Large intestine (tissue), 3 donors: Measurements from ENCODE around the gene BCL2L14. TPM values are rescaled to one million over a fixed set of nuclear protein-coding genes. Genes with fewer than 3 reads are reported as not detected.
"Not testable (repeated sequence)": the region's sequence is repeated elsewhere in the genome, so short reads cannot be mapped to it uniquely, and the experiment has no call there.

Source experiments
- DNase-seq, 2 donors: peaks; one replicate each; pipeline versions ENCODE4 v3.0.0 to v3.0.0-alpha.2; 2013
- H3K27ac ChIP-seq: one replicate; pipeline ENCODE4 v1.5.1; 2013; ENCODE audit warnings: low read length
- H3K27me3 ChIP-seq: 2 replicates; pipeline ENCODE4 v1.6.1; 2013; ENCODE audit warnings: low read length; ENCODE audit not compliant: control insufficient read depth, insufficient read depth
- H3K36me3 ChIP-seq: 2 replicates; pipeline ENCODE4 v1.6.1; 2013; ENCODE audit warnings: low read length; ENCODE audit not compliant: control insufficient read depth, insufficient read depth
- H3K4me1 ChIP-seq: one replicate; pipeline ENCODE4 v1.6.1; 2013; ENCODE audit warnings: low read length; ENCODE audit not compliant: control insufficient read depth, insufficient read depth
- H3K4me3 ChIP-seq: one replicate; pipeline ENCODE4 v1.5.1; 2013; ENCODE audit warnings: low read length
- H3K9me3 ChIP-seq: one replicate; pipeline ENCODE4 v1.6.1; 2013; ENCODE audit warnings: mild to moderate bottlenecking, low read depth, low read length, moderate library complexity; ENCODE audit not compliant: control insufficient read depth
- WGBS: methylation state at CpG from one replicate; pipeline ENCODE4 v1.1.5; 2013; ENCODE audit warnings: low lambda C conversion rate; ENCODE audit not compliant: insufficient coverage; 5-methylcytosine and 5-hydroxymethylcytosine counted together
- polyA plus RNA-seq: library from polyadenylated mRNA; unstranded; fragments of 120-200 nt; gene quantifications from one replicate; pipeline ENCODE4 v1.2.1, GENCODE V29; 2013

The BCL2L14 gene
- polyA plus RNA-seq, 1 donor, result 40.4 TPM

DNA sequence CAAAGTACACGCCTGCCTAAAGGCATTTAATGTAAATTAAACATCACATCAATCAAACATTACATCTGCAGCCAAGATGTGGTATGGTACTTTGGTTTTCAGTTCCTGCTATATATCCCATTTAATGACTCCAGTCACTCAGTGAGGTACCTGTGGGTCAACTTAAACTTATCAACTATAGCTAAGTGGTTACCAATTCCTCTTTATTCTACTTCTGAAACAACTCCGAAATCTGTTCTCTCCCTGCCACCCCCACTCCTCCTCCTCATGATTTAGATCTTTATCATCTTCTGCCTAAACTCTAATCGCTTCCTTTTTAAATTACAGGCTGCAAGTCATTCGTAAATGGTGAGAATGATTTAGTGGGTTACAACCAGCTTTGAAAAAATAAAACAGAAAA, 57.9 kb downstream of the BCL2L14 start:
- 80% methylated on average over 2 of the region's 4 CpGs for WGBS
- no peak overlapping the region for H3K27ac ChIP-seq
- DNase-seq, result no peak
- H3K4me3 ChIP-seq, result no peak overlapping the region
- no peaks in the 10 kb centered on the region for H3K27me3 ChIP-seq
- H3K9me3 ChIP-seq, result no peaks in the 10 kb centered on the region
- H3K36me3 ChIP-seq, result peaks cover 42% of the 10 kb centered on the region
- no peaks in the 10 kb centered on the region for H3K4me1 ChIP-seq

DNA sequence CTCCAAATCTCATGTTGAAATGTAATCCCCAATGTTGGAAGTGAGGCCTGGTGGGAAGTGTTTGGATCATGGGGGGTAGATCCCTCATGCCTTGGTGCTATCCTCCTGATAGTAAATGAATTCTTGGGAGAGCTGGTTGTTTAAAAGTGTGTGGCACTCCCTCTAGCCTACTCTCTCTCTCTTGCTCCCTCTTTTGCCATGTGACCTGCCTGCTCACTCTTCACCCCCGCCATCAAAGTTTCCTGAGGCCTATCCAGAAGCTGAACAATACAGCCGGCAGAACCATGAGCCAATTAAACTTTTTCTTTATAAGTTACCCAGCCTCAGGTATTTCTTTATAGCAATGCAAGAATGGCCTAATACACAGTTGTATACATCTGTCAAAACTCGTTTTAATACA, 62.5 kb downstream of the BCL2L14 start:
- WGBS, result no CpG with 5 or more reads among the region's 3 CpGs
- Histone ChIP-seq H3K36me3 (peaks cover 23% of the 10 kb centered on the region), H3K4me3 (no peak overlapping the region), H3K27ac (no peak overlapping the region), H3K9me3 (no peaks in the 10 kb centered on the region), H3K4me1 (peaks cover 2% of the 10 kb centered on the region), H3K27me3 (no peaks in the 10 kb centered on the region)
- no peak for DNase-seq

DNA sequence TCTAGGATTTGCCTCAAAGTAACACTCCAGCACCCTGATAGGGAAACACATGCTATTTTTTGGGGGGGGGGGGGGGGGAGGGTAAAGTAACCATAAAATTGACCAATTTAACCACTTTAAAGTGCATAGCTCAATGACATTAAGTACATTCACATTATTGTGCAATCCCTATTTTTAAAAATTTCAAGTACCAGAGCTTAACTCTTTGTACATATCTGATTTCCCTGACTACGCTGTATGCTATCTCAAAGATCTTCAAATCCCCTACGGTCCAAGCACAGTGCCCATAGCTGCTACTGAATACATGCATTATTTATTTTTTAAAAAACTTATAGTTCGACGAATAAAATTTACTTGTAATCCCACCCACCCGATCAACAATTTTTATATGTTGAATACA, 63.0 kb downstream of the BCL2L14 start:
- Histone ChIP-seq H3K27ac (no peak overlapping the region), H3K36me3 (peaks cover 20% of the 10 kb centered on the region), H3K27me3 (no peaks in the 10 kb centered on the region), H3K9me3 (no peaks in the 10 kb centered on the region), H3K4me3 (no peak overlapping the region), H3K4me1 (peaks cover 3% of the 10 kb centered on the region)
- 86% methylated on average over 4 of the region's 5 CpGs for whole genome bisulfite sequencing
- DNase-seq, result no peak

- peaks cover 3% of the 10 kb centered on the region for H3K4me1 ChIP-seq
Observed at GRCh38 chr12:12138203-12139154, 67.7 kb downstream of the BCL2L14 start.

DNA sequence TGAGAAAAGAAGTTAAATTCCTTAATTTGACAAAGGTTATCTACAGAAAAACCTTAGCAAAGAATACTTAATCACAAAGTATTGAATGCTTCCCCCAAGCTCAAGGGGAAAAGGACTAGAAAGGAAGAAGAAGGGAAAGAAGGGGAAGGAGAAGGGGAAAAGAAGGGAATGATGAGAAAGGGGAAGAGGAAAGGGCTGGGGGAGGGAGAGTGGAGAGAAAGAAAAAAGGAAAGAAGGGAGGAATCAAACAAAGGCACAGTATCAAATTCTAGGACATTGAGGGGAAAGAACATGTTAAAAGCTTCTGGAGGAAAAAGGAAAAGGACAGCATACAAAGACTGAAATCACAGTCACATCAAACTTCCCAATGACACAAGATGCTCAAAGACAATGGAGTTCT, 70.3 kb downstream of the BCL2L14 start:
- Histone ChIP-seq H3K4me1 (peaks cover 3% of the 10 kb centered on the region), H3K27ac (no peak overlapping the region), H3K36me3 (peaks cover 16% of the 10 kb centered on the region), H3K4me3 (no peak overlapping the region), H3K27me3 (no peaks in the 10 kb centered on the region), H3K9me3 (no peaks in the 10 kb centered on the region)
- DNase-seq, result no peak

More at GRCh38 chr12:12138203-12139154, 67.7 kb downstream of the BCL2L14 start:
- Histone ChIP-seq H3K36me3 (peaks cover 16% of the 10 kb centered on the region), H3K9me3 (no peaks in the 10 kb centered on the region), H3K27ac (no peak overlapping the region), H3K4me3 (no peak overlapping the region), H3K27me3 (no peaks in the 10 kb centered on the region)
- 70% methylated on average over 1 of the region's 3 CpGs for WGBS
- peak in 1 of 2 donors; percentile 41 for DNase-seq

DNA sequence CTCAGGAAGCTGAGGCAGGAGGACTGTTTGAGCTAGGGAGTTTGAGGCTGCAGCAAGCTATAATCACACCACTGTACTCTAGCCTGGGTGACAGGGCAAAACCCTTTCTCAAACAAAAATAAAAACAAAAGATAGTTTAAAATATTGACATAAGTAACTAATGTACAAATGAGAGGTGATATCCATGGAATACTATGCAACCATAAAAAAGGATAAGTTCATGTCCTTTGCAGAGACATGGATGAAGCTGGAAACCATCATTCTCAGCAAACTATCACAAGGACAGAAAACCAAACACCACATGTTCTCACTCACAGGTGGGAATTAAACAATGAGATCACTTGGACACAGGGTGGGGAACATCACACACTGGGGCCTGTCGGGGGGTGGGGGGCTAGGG, 73.8 kb downstream of the BCL2L14 start:
- not testable (repeated sequence) for H3K4me1 ChIP-seq, H3K4me3 ChIP-seq, H3K9me3 ChIP-seq, H3K27me3 ChIP-seq, DNase-seq, H3K27ac ChIP-seq
- no CpG with 5 or more reads among the region's 1 CpG for WGBS
- peaks cover 39% of the 10 kb centered on the region for H3K36me3 ChIP-seq

DNA sequence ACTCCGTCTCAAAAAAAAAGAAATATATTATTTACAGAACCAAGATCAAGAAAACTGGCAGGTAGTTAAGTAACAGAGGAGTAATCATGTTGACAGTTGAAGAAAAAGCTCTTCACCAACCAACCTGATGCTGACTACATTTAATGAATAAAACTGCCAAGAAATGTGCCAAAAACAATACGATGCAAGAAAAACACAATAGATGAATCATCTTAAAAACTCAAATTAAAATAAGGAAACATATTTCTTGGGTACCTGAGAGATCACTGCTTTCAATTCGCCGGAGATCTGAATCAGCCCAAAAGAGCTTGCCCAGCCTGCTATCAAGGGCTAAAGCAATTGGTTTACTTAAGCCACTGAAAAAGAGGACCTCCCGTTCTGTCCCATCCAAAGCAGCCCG, 76.4 kb downstream of the BCL2L14 start:
- peaks cover 49% of the 10 kb centered on the region for H3K36me3 ChIP-seq
- no peaks in the 10 kb centered on the region for H3K27me3 ChIP-seq
- DNase-seq, result no peak
- H3K4me1 ChIP-seq, result no peaks in the 10 kb centered on the region
- WGBS, result 100% methylated on average over 1 of the region's 6 CpGs
- H3K9me3 ChIP-seq, result no peaks in the 10 kb centered on the region
- no peak overlapping the region for H3K27ac ChIP-seq
- no peak overlapping the region for H3K4me3 ChIP-seq

Other genes starting within 250 kb of the BCL2L14 start
- gene LRP6, start 196.1 kb downstream of the BCL2L14 start, polyA plus RNA-seq, result 25.2 TPM